Mesangial cell (primary cell): ENCODE data around the gene ANKRD42. TPM values are rescaled to one million over a fixed set of nuclear protein-coding genes. Genes with fewer than 3 reads are reported as not detected.

Experiments used
- total RNA-seq: library from RNA; depleted of rRNA; stranded (reverse); fragments of >200 nt; gene quantifications from 2 replicates; pipeline ENCODE4 v1.2.3, GENCODE V29; 2015

Gene ANKRD42
- total RNA-seq = 3.7 and 5.7 TPM in 2 replicates

GRCh38 chr11:83193315-83194280 lies at the start of gene ANKRD42:
TSS of gene ANKRD42 (plus strand) at chr11:83193712. CDS start at chr11:83194671, 959 bp downstream.

GRCh38 chr11:83156996-83157593 lies 36.4 kb upstream of the ANKRD42 start, which contains the start of gene PCF11:
TSS of gene PCF11 (plus strand) at chr11:83157131. CDS start at chr11:83157440, 309 bp downstream.

GRCh38 chr11:83285771-83286528 lies 92.4 kb downstream of the ANKRD42 start, which contains the start of gene CCDC90B:
TSS of gene CCDC90B (minus strand) at chr11:83286367. CDS start at chr11:83285972, 395 bp downstream.

Other genes starting within 250 kb of the ANKRD42 start
- gene RAB30, start 121.8 kb upstream of the ANKRD42 start, total RNA-seq = 2.4 and 3.7 TPM in 2 replicates
- 10.9 and 22.1 TPM in 2 replicates for gene PCF11, start 36.6 kb upstream of the ANKRD42 start, total RNA-seq
- gene CCDC90B, start 92.7 kb downstream of the ANKRD42 start, total RNA-seq = 29.9 and 36.0 TPM in 2 replicates